ENCODE results near the gene PUM2. TPM values are rescaled to one million over a fixed set of nuclear protein-coding genes. Genes with fewer than 3 reads are reported as not detected.

The PUM2 gene
- total RNA-seq, 1 experiment from 2014 or later = 96.8 TPM

DNA sequence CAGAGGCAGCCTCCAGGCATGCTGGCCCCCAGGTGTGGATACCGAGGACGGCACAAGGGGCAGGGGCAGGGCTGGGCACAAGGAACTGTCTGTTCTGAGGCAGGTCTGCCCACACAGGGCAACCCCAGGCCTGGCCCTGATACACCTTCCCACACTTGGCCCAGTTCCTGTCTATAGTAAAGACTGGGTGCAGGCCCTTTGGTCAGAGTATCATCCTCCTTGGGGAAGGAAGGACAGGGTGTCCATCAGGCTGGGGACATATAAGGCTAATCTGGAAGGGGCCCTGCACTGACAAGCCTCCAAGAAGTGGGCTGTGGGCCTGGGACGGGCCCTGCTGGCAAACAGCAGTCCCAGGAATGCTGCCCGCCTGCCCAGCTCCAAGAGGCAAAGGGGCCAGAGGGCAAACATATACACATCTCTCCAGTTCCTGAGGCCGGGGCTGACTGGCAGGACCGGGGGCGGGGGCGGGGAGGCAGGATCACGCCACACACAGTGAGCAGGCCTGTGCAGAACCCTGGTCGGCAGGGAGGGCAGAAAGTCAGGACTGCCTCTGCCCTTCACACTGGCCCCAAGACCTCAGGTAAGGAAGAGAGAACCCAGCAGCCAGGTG is 144.6 kb downstream of the PUM2 start:
- H3K36me3 Mint-ChIP-seq (ENCODE audit: insufficient read depth, unreplicated experiment) = peaks cover 21% of the 10 kb centered on the region
- intact Hi-C loops (cut with micrococcal nuclease; ENCODE audit: unreplicated experiment) = no loop called here
- DNase-seq = peak; percentile 49
- no peak overlapping the region for H3K4me3 Mint-ChIP-seq (ENCODE audit: low read depth, unreplicated experiment)
- TF ChIP-seq, protein P1, sequence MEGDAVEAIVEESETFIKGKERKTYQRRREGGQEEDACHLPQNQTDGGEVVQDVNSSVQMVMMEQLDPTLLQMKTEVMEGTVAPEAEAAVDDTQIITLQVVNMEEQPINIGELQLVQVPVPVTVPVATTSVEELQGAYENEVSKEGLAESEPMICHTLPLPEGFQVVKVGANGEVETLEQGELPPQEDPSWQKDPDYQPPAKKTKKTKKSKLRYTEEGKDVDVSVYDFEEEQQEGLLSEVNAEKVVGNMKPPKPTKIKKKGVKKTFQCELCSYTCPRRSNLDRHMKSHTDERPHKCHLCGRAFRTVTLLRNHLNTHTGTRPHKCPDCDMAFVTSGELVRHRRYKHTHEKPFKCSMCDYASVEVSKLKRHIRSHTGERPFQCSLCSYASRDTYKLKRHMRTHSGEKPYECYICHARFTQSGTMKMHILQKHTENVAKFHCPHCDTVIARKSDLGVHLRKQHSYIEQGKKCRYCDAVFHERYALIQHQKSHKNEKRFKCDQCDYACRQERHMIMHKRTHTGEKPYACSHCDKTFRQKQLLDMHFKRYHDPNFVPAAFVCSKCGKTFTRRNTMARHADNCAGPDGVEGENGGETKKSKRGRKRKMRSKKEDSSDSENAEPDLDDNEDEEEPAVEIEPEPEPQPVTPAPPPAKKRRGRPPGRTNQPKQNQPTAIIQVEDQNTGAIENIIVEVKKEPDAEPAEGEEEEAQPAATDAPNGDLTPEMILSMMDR (IDR thresholded peaks at IDR 0.05; ENCODE audit: unreplicated experiment) = no peak
- peak overlapping the region; percentile 36 for H3K27ac Mint-ChIP-seq (ENCODE audit: unreplicated experiment)
- H3K27me3 Mint-ChIP-seq (ENCODE audit: unreplicated experiment) = no peaks in the 10 kb centered on the region
- H3K9me3 Mint-ChIP-seq (ENCODE audit: low read depth, unreplicated experiment) = no peaks in the 10 kb centered on the region
- CTCF ChIA-PET = interaction anchor here (0.9 to 1.5 kb wide), 2 partner anchors 12 to 20 kb away, joined by 4 read pairs; partner anchors contain the start of gene SDC1
- BruUV-seq (replicated peaks) = no TSS peak
- peaks cover 33% of the 10 kb centered on the region for H3K4me1 Mint-ChIP-seq (ENCODE audit: low read depth, unreplicated experiment)

DNA sequence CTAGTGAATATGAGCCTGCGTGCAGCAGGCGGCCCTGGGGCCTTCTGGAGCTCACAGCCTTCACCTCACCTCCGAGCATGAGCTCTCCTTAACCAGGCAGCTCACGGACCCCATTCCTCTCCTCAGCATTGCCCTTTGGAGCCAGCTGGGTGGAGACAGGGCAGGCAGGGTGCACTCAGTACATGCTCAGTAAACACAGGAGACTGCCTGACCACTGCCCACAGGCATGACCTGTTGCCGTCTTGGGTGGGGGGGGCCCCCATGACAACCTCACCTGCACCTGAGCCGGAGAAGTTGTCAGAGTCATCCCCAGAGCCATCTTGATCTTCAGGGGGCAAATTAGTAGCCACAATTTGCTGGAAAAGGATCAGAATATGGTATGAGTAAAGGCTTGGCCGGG is 145.6 kb downstream of the PUM2 start:
- Mint-ChIP-seq H3K4me3 (ENCODE audit: low read depth, unreplicated experiment) (no peak overlapping the region), H3K9me3 (ENCODE audit: low read depth, unreplicated experiment) (no peaks in the 10 kb centered on the region), H3K4me1 (ENCODE audit: low read depth, unreplicated experiment) (peaks cover 33% of the 10 kb centered on the region), H3K36me3 (ENCODE audit: insufficient read depth, unreplicated experiment) (peaks cover 29% of the 10 kb centered on the region), H3K27me3 (ENCODE audit: unreplicated experiment) (no peaks in the 10 kb centered on the region), H3K27ac (ENCODE audit: unreplicated experiment) (no peak overlapping the region)
- intact Hi-C loops (cut with micrococcal nuclease; ENCODE audit: unreplicated experiment) = no loop called here
- no TSS peak for BruUV-seq (replicated peaks)
- TF ChIP-seq, protein P1 (IDR thresholded peaks at IDR 0.05; ENCODE audit: unreplicated experiment) = no peak
- no peak for DNase-seq
- CTCF ChIA-PET = interaction anchor here (0.5 to 1.5 kb wide), 3 partner anchors 11 to 95 kb away, joined by 3 to 4 read pairs (median 4); partner anchors contain the start of gene SDC1

DNA sequence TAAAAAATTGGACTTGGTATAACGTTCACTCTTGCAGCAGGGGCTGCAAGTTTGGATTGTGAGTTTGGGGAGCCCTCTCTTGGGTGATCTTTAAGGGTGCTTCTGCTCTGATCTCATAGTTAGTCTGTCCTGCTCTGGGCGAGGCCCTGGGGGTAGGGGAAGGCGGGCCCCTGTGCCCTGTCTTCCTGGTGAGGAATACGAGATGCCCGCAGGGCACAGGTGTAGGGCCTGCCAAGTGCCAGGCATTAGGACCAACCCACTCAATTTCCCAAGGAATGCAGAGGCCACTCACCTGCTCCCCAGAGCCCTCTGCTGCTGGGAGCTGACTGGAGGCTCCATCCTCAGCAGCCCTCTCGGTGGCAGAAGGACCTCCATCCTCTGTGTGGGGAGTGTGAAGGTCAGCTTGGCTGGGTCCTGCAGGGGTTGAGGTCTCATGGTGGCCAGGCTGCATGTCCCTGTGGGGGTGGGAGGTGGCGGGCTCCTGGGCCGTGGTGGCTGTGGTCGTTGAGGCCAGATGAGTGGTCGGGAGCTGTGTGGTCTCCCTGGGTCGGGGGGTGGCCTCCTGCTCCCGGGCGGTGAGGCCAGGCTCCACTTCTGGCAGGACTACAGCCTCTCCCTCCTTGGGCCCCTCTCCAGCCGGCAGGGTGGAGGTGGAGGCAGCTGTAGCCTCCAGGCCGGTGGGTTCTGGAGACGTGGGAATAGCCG is 147.0 kb downstream of the PUM2 start:
- Mint-ChIP-seq H3K4me3 (ENCODE audit: low read depth, unreplicated experiment) (no peak overlapping the region), H3K36me3 (ENCODE audit: insufficient read depth, unreplicated experiment) (peaks cover 29% of the 10 kb centered on the region), H3K9me3 (ENCODE audit: low read depth, unreplicated experiment) (no peaks in the 10 kb centered on the region), H3K27me3 (ENCODE audit: unreplicated experiment) (no peaks in the 10 kb centered on the region), H3K4me1 (ENCODE audit: low read depth, unreplicated experiment) (peaks cover 37% of the 10 kb centered on the region), H3K27ac (ENCODE audit: unreplicated experiment) (no peak overlapping the region)
- intact Hi-C loops (cut with micrococcal nuclease; ENCODE audit: unreplicated experiment) = no loop called here
- no peak for DNase-seq
- CTCF ChIA-PET = no interaction called here
- BruUV-seq (replicated peaks) = no TSS peak
- TF ChIP-seq, protein P1 (IDR thresholded peaks at IDR 0.05; ENCODE audit: unreplicated experiment) = no peak

DNA sequence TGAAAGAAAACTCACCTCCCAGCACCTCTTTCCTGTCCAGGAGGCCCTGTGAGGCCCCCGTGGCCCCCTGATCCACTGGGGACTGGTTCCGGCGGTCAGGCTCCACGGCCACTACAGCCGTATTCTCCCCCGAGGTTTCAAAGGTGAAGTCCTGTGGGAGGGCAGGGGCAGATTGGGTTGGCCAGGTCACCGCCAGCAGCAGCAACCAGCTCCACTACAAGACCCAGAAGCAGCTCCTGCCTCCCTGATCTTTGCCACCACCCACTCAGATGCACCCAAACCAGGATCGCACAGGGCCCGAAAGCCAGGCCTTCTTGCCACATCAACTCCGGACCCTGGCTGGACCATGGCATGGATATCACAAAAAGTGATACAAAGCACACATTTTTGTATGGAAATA is 147.6 kb downstream of the PUM2 start:
- DNase-seq = no peak
- intact Hi-C loops (cut with micrococcal nuclease; ENCODE audit: unreplicated experiment) = no loop called here
- CTCF ChIA-PET = no interaction called here
- Mint-ChIP-seq H3K27ac (ENCODE audit: unreplicated experiment) (no peak overlapping the region), H3K36me3 (ENCODE audit: insufficient read depth, unreplicated experiment) (peaks cover 29% of the 10 kb centered on the region), H3K4me3 (ENCODE audit: low read depth, unreplicated experiment) (no peak overlapping the region), H3K27me3 (ENCODE audit: unreplicated experiment) (no peaks in the 10 kb centered on the region), H3K9me3 (ENCODE audit: low read depth, unreplicated experiment) (no peaks in the 10 kb centered on the region), H3K4me1 (ENCODE audit: low read depth, unreplicated experiment) (peaks cover 37% of the 10 kb centered on the region)
- no TSS peak for BruUV-seq (replicated peaks)
- TF ChIP-seq, protein P1 (IDR thresholded peaks at IDR 0.05; ENCODE audit: unreplicated experiment) = no peak
